GM18526 (cell line): ENCODE measurements around the gene PELI1.

ENCODE experiments used
- POLR2A ChIP-seq: IDR thresholded peaks from 3 replicates; pipeline ENCODE4 v1.6.1; 2011; ENCODE audit not compliant: insufficient read length; ENCODE audit errors: extremely low read depth

PELI1 gene

GRCh38 chr2:64114912-64115277 is 29.3 kb downstream of the PELI1 start:
- TF ChIP-seq POLR2A = no peak

- TF ChIP-seq POLR2A = no peak
These were observed 29.9 kb downstream of the PELI1 start for GRCh38 chr2:64114063-64114911.

DNA sequence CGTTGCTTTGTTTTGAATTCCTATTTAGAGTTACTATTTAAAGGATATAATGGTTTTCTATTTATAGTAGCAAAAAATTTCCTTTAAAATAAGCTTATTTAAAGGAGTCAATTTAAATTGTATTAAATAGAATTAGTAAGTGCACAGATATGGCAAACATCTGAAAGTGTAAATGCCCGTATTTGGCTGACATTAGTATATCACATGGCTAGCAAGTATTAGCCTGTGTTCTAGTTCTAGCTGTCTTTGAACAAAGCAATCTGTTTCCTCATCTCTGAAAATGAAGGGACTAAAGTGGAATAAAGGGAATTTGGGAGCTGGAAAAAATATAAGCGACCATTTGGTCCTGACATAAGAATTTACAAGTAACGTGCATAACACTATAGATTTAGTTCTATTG is 32.2 kb downstream of the PELI1 start:
- no peak for TF ChIP-seq POLR2A

GRCh38 chr2:64111426-64111825 is 32.8 kb downstream of the PELI1 start:
- no peak for TF ChIP-seq POLR2A

DNA sequence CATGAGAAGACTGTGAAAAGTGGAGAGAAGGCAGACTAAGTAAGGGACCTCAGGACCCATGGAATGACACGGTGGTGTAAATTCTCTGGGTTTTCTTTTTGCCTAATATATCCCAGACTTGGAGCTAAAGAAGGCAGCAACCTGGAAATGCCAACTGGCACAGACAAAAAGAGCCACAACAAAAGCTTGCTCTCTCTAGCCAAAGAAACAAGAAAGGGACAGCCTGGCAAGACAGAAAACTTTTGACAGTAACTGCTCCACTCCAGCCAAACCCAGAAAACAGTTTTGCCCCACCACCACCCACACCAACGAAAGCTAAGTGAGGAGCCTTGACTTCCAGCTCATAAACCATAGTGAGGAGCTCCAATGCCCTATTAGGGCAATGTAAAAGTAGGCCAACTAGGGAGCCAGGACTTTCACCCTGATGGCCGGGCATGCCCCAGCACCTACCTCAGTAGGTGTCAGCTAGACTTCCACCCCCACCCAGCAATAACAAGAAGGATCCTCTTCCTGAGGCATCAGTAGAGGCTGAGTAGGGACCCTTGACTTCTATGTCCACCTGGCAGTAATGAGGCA is 35.5 kb downstream of the PELI1 start:
- TF ChIP-seq POLR2A = no peak

GRCh38 chr2:64106481-64106880 is 37.7 kb downstream of the PELI1 start:
- no peak for TF ChIP-seq POLR2A

DNA sequence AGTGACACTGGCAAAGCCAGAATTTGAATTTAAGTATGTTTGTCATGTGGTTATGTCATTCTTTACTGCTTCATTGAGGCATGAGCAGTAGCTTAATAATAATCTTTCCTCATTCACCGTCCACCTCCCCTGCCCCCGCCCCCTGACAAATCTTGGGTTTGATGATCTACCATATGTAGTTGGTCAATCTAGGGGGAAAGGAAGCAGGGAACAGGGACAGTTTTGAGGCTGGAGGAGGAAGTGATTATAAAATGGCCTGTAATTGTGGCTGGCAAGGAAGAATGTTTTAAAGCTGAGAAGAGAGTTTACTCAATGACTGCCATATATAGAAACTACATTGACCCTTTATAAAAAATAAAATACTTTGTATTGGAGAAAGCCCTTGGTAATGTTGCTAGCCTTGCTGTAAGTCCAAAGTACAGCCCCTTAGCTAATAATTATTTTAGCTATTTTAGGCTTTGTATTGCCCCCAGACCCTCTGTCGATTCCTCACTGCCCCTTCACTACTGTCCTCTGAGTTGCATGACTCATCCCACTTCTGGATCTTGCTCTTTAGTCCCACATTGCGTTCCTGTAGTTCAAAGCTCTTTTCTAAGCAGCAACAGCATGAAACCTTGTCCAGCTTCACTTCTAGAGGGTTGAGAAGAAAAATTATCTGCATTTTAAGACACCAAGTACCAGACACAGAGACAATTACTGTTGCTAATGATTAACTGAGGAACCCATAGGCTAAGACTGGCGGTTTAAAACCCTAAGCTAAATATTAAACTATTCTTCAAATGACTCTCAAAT is 38.4 kb downstream of the PELI1 start:
- TF ChIP-seq POLR2A = no peak

DNA sequence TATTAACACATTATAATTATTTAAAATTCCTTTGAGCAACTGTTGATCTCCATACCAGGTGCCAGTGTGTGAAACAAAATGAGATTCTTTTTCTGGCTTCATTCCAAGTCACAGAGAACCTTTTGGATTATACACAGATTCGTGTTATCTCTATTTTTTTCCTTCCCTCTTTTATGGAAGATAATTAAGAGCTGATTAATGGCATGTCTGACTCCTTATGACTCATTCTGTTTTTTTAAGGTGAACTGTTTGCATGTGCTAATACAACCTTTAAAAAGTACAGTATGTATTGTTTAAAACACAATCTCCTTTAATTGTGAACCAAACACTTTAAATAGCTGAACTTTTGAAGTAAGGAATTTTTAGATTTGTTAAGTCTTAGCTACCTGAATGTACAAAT is 39.3 kb downstream of the PELI1 start:
- no peak for TF ChIP-seq POLR2A

GRCh38 chr2:64101141-64101591 is 43.1 kb downstream of the PELI1 start:
- TF ChIP-seq POLR2A = no peak

GRCh38 chr2:64094663-64095382 is 49.4 kb downstream of the PELI1 start:
- no peak for TF ChIP-seq POLR2A

GRCh38 chr2:64093341-64093740 is 50.9 kb downstream of the PELI1 start:
- no peak for TF ChIP-seq POLR2A

DNA sequence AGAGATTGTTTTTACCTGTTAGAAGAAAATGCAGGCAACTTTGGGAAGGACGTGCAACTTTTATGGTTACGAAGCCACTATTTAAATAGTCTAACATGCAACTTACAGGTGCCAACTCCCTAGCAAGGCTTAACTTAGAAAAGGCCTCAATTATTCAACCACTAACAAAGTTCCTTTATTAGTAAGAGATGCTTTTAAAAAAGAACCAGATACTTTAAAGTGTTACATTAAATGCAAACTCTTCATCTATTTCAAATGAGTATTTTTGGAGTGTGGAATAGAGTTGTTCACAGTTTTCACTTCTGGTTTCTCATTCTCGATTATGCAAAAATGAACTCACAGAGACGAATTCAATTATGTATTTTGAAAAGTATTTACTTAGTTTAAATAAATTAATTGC is 51.7 kb downstream of the PELI1 start:
- TF ChIP-seq POLR2A = no peak

DNA sequence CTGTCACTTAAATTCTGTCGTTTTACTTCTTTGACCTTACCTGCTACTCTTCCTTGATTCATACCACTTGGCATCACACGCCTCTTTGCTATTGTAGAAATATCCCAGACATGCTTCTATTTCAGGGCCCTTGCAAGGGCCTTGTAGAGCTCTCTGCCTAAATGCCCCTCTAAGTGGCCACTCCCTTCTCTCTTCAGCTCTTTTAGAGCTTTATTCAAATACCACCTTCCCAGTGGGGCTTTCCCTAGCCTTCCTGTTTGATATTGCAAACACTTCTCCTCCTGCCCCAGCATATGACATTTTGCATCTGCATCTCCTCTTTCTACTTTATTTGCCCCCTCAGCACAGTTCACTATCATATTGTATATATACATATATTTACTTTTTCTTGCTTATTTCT is 54.0 kb downstream of the PELI1 start:
- TF ChIP-seq POLR2A = no peak

- no peak for TF ChIP-seq POLR2A
These were observed 57.7 kb downstream of the PELI1 start for GRCh38 chr2:64086347-64087082.

GRCh38 chr2:64085936-64086335 is 58.3 kb downstream of the PELI1 start:
- TF ChIP-seq POLR2A = no peak
